COLO668 (cell line): ENCODE measurements around the gene PAX8.
A peak's percentile ranks its signal among the peaks of the same experiment; 100 is the strongest.
"Not testable (repeated sequence)": the region's sequence is repeated elsewhere in the genome, so short reads cannot be mapped to it uniquely, and the experiment has no call there.

ENCODE experiments used
- DNase-seq: peaks from one replicate; lab custom pipeline; 2025; ENCODE audit not compliant: unreplicated experiment; lab: John Stamatoyannopoulos, UW

Gene PAX8

DNA sequence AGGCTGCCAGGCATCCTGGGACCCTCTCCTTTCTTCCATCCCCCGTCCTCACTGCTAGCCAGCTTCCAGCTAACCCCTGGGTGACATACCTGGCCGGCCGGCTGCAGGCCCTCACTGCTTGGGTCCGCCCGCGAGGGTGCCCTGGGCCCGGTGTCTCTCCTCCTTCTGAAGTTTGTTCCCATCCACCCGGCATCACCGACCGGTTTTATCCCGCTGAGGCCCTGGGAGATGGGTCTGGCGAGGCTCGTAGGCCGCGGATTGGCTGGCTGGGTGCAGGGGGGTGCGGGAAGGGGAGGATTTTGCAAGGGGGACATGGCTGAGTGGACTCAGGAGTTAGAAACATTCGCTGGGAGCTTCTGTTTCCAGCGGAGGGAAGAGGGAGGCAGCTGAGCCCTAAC lies at the start of gene PAX8:
Gene PAX8, minus strand, starts transcription at position 180 of the 398 bp plus-strand sequence. CDS start 527 bp downstream, outside the sequence.
- DNase-seq = no peak

GRCh38 chr2:113328043-113328442 lies 49.3 kb upstream of the PAX8 start:
- DNase-seq = no peak

DNA sequence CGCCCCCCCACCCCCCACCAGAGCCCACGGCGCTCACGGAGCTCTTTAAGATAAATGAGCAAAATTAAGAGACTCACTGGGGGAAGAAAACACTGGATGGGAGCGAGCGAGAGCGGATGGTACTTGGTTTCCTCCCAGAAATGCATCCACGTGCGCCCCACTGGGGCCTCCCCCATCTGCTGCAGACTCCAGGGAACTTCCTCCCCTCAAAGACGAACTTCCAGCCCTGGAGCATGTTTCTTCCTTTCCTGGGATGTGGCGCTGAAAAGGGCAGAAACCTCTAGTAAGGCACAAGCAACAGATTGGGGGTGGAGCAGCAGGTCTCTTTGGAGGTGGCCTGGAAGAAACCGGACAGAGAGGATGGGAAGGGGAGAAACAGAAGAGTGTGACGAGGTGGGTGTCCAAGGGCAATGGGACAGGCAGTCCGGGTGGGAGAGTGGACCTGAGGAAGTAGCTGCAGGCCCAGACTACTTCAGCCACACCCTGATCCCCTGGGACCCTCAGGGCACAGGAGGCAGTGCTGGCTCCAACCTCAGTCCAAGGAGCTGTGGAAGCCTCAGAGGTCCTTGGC lies 46.5 kb upstream of the PAX8 start:
- not testable (repeated sequence) for DNase-seq

DNA sequence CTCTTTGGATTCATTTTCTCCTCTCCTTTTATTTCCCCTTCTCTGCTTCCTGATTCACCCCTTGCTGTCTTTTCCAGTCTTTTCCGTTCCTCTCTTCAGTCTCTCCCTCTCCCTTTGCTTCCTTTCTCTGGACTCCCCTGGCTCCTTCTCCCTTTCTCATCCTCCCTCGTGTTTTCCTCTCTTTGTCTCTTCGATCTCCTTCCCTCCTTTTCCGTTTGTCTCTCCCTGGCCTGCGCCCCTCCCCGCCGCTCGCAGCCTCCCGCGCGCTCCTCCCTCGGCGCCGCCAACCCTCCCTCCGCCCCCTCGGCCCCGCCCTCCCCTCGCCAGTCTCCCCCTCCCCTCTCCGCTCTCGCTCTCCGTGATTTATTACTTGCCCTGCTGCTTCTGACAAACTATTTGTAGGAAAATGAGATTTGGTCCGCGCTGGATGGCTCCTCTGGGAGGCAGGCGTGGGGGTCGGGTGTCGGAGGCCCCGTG lies 46.0 kb upstream of the PAX8 start:
- peak; percentile 41 for DNase-seq

DNA sequence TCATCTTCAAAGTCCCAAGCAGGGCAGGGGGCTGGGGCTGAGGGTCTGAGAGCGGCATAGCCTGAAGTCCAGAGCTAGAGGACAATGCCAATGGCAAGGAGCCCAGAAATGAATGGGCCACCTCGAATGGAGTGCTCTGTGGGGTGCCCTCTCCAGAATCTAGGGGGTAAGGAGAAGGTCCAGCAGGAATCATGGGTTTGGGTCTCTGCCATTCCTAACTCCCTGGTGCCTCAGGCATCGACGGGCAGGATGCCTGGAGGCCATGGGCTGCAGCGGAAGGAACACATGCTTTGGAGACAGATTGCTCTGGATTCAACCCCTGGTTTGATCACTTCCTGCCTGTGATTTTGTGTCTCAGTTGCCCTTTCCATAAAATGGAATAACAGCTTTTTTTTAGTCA lies 44.4 kb upstream of the PAX8 start:
- DNase-seq = not testable (repeated sequence)

GRCh38 chr2:113320106-113320505 lies 41.4 kb upstream of the PAX8 start:
- not testable (repeated sequence) for DNase-seq

- DNase-seq = not testable (repeated sequence)
Measured at GRCh38 chr2:113318941-113319340, 40.2 kb upstream of the PAX8 start.

GRCh38 chr2:113316085-113316484 lies 37.4 kb upstream of the PAX8 start:
- DNase-seq = no peak

DNA sequence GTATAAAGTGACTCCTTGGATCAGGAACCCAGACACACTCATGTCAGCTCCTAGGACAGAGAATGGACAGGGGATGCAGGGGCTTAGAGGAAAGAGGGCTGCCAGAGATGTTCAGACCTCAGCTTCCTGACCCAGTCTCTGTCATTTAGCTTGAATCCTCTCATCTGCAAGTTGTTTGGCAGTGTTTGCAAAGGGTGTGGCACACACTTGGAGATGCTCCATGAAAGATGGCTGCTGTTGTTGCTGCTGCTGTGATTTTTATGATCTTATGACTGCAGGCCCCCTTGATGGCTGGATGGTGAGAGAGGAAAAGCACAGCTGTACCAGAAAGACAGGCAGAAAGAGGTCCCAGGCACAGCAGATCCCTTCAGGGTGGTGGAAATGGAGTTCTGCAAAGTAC lies 35.9 kb upstream of the PAX8 start:
- not testable (repeated sequence) for DNase-seq

DNA sequence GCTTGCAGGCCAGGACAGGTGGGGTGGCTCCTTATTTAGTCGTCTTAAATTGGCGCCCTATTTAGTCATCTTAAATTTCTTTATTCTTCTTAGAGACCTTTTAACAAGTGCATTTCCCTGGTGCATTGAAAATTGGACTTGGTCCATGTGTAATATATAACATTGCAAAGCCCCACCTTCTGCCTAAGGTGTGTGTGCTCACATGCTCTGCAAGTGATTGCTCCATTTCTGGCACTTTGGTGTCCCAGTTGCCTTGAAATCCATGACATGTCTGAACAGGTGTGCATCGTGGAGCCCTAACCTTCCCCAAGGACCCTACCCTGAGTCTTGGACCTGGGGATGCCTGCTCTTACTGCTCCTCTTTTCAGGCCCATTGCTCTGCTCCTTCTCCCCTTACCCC lies 35.5 kb upstream of the PAX8 start:
- not testable (repeated sequence) for DNase-seq

- DNase-seq = not testable (repeated sequence)
Measured at GRCh38 chr2:113311781-113312180, 33.1 kb upstream of the PAX8 start.

DNA sequence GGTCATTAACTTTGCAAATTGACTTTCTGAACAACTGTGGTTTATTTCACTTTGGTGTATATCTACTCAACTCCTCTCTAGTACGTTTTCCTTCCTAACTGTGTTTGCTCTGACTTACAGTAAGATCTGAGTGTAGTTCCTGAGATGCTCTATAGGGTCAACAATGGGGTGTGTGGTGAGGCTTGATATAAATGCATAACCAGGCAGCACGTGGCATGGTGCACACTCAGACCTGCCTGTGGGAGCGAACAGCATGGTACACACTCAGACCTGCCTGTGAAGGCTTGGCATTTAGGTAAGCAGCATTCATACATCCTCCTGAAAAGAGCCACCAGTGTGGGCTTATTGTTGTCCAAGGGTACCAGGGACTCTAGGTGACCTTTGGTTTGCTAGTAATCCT lies 32.5 kb upstream of the PAX8 start:
- DNase-seq = not testable (repeated sequence)

GRCh38 chr2:113309655-113310387 lies 31.1 kb upstream of the PAX8 start:
- DNase-seq = no peak

GRCh38 chr2:113308784-113309183 lies 30.1 kb upstream of the PAX8 start:
- not testable (repeated sequence) for DNase-seq

- DNase-seq = not testable (repeated sequence)
Measured at GRCh38 chr2:113306207-113306606, 27.5 kb upstream of the PAX8 start.

DNA sequence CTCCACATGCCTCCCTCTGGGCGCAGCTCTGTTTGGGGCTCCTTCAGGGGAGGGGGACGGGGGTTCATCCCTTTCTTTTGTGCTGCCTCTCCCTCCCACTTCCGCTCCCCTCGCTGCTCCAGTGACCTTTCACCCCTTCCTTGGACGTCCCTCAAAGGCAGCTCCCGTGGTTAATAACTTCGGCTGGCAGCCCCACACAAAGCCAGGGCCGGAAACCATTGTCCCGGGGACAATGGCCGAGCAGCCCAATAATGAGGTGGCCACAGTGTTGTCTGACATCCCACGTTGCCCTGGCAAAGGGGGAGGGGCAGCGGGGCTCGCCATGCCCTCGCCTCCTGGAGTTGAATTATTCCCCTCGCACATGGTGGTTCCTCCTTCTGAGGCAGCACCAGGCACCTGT lies 27.0 kb upstream of the PAX8 start:
- not testable (repeated sequence) for DNase-seq

DNA sequence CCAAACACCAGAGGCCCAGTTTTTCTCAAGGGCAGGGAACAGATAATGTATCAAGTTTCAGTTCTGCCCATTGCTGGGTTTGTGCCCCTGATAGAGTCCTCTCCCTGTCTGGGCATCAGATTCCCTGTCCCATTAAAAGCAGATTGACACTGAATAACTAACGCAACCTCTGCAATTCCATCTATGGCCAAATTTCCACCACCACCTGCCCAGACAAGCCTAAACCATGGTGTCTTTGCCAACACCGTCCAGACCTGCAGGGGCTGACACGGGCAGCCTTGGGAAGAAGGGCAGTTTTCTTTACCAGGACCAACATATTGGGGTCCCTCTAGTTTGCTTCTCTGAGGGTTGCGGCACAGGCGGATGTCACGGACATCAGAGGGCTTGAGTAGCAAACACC lies 26.4 kb upstream of the PAX8 start:
- no peak for DNase-seq

DNA sequence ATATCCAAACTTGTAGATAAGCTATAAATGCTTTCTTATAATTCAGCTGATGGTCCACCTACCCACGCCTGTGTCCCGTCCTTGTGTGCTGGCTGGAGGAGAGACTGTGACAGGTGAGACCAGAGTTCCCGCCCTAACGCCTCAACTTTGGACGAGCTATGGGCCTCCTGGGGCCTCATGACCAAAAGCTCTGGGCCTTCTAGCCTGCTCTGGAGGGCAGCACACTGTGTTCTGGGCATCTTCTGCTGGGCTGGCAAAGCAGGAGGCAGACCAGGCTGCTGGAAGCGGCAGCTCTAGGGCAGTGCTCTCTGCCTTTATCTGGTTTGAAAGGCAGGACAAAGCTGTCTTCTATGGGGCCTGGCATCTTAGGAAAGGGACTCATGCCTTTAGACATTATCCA lies 26.0 kb upstream of the PAX8 start:
- DNase-seq = no peak

GRCh38 chr2:113302216-113302980 lies 23.7 kb upstream of the PAX8 start:
- DNase-seq = not testable (repeated sequence)

GRCh38 chr2:113300281-113300680 lies 21.6 kb upstream of the PAX8 start:
- DNase-seq = no peak

- no peak for DNase-seq
Measured at GRCh38 chr2:113298176-113298575, 19.5 kb upstream of the PAX8 start.

- DNase-seq = peak; percentile 8
Measured at GRCh38 chr2:113297590-113297989, 18.9 kb upstream of the PAX8 start.
